Activated CD4-positive, alpha-beta memory T cell treated with anti-CD3 and anti-CD28 coated beads for 36 hours (primary cell): ENCODE measurements around the gene INSIG2. TPM values are rescaled to one million over a fixed set of nuclear protein-coding genes. Genes with fewer than 3 reads are reported as not detected.

Source experiments
- CTCF ChIA-PET: fragments of 350-600 bp; sonication (Branson Sonifier 250); formaldehyde crosslinking; loops from one replicate; lab custom pipeline; 2021; ENCODE audit warnings: antibody characterized with exemption, inconsistent platforms; lab: Charles Lee
- POLR2A ChIA-PET: fragments of 350-600 bp; sonication (Branson Sonifier 250); formaldehyde crosslinking; loops from one replicate; lab custom pipeline; 2021; ENCODE audit warnings: antibody characterized with exemption; lab: Charles Lee
- DNase-seq: peaks from one replicate; pipeline ENCODE4 v3.0.0-alpha.2; 2020
- H3K27ac Mint-ChIP-seq: one replicate; pipeline ENCODE4 v1.8.0; 2021; ENCODE audit warnings: mixed read lengths
- H3K27me3 Mint-ChIP-seq: one replicate; pipeline ENCODE4 v1.8.0; 2021; ENCODE audit warnings: mixed read lengths
- H3K36me3 Mint-ChIP-seq: one replicate; pipeline ENCODE4 v1.8.0; 2021; ENCODE audit warnings: mixed read lengths
- H3K4me1 Mint-ChIP-seq: one replicate; pipeline ENCODE4 v1.8.0; 2021; ENCODE audit warnings: low read depth, mixed read lengths
- H3K4me3 Mint-ChIP-seq: one replicate; pipeline ENCODE4 v1.8.0; 2021; ENCODE audit warnings: mild to moderate bottlenecking, mixed read lengths
- H3K9me3 Mint-ChIP-seq: one replicate; pipeline ENCODE4 v1.8.0; 2021; ENCODE audit warnings: mixed read lengths
- intact Hi-C: fragments of 100-400 bp; cut with micrococcal nuclease; formaldehyde crosslinking; loops from one replicate; pipeline ENCODE4 v1.15.1; 2023
- total RNA-seq, 2 experiments: library from RNA; stranded (reverse); gene quantifications; one replicate each; pipeline ENCODE4 v1.2.3, GENCODE V29; 2021

Gene INSIG2
- total RNA-seq, 2 experiments from 2014 or later, result 35.0 to 40.2 TPM

GRCh38 chr2:118121101-118121500 is 32.8 kb downstream of the INSIG2 start:
- peaks cover 7% of the 10 kb centered on the region for H3K27me3 Mint-ChIP-seq
- no peak overlapping the region for H3K4me3 Mint-ChIP-seq
- no peaks in the 10 kb centered on the region for H3K4me1 Mint-ChIP-seq
- no peak for DNase-seq
- intact Hi-C loops, result no loop called here
- no peak overlapping the region for H3K27ac Mint-ChIP-seq
- H3K9me3 Mint-ChIP-seq, result no peaks in the 10 kb centered on the region
- H3K36me3 Mint-ChIP-seq, result peaks cover 2% of the 10 kb centered on the region
- CTCF ChIA-PET, result no interaction called here
- POLR2A ChIA-PET, result no interaction called here

GRCh38 chr2:118121986-118122524 is 33.8 kb downstream of the INSIG2 start:
- Mint-ChIP-seq H3K36me3 (peaks cover 2% of the 10 kb centered on the region), H3K4me3 (no peak overlapping the region), H3K4me1 (no peaks in the 10 kb centered on the region), H3K9me3 (no peaks in the 10 kb centered on the region), H3K27me3 (peaks cover 7% of the 10 kb centered on the region), H3K27ac (no peak overlapping the region)
- intact Hi-C loops, result no loop called here
- no peak for DNase-seq
- POLR2A ChIA-PET, result no interaction called here
- CTCF ChIA-PET, result no interaction called here

GRCh38 chr2:118122594-118123281 is 34.5 kb downstream of the INSIG2 start:
- H3K27ac Mint-ChIP-seq, result no peak overlapping the region
- H3K36me3 Mint-ChIP-seq, result peaks cover 2% of the 10 kb centered on the region
- POLR2A ChIA-PET, result no interaction called here
- no peaks in the 10 kb centered on the region for H3K4me1 Mint-ChIP-seq
- peaks cover 11% of the 10 kb centered on the region for H3K27me3 Mint-ChIP-seq
- CTCF ChIA-PET, result no interaction called here
- H3K9me3 Mint-ChIP-seq, result no peaks in the 10 kb centered on the region
- no peak for DNase-seq
- no peak overlapping the region for H3K4me3 Mint-ChIP-seq
- intact Hi-C loops, result no loop called here

- H3K36me3 Mint-ChIP-seq, result peaks cover 1% of the 10 kb centered on the region
- H3K4me3 Mint-ChIP-seq, result no peak overlapping the region
- CTCF ChIA-PET, result no interaction called here
Observed at GRCh38 chr2:118123561-118124232, 35.4 kb downstream of the INSIG2 start.

GRCh38 chr2:118124288-118124891 is 36.1 kb downstream of the INSIG2 start:
- no peaks in the 10 kb centered on the region for H3K4me1 Mint-ChIP-seq
- ChIA-PET CTCF (no interaction called here), POLR2A (no interaction called here)
- peaks cover 17% of the 10 kb centered on the region for H3K27me3 Mint-ChIP-seq
- intact Hi-C loops, result no loop called here
- no peaks in the 10 kb centered on the region for H3K9me3 Mint-ChIP-seq
- no peaks in the 10 kb centered on the region for H3K36me3 Mint-ChIP-seq
- no peak overlapping the region for H3K27ac Mint-ChIP-seq
- DNase-seq, result no peak
- no peak overlapping the region for H3K4me3 Mint-ChIP-seq

More at GRCh38 chr2:118123561-118124232, 35.4 kb downstream of the INSIG2 start:
- POLR2A ChIA-PET, result no interaction called here
- intact Hi-C loops, result no loop called here
- H3K4me1 Mint-ChIP-seq, result no peaks in the 10 kb centered on the region
- H3K27me3 Mint-ChIP-seq, result peaks cover 16% of the 10 kb centered on the region
- no peaks in the 10 kb centered on the region for H3K9me3 Mint-ChIP-seq
- DNase-seq, result no peak
- no peak overlapping the region for H3K27ac Mint-ChIP-seq

GRCh38 chr2:118127250-118127649 is 39.0 kb downstream of the INSIG2 start:
- H3K4me1 Mint-ChIP-seq, result peaks cover 7% of the 10 kb centered on the region
- H3K27me3 Mint-ChIP-seq, result peaks cover 17% of the 10 kb centered on the region

GRCh38 chr2:118128826-118129225 is 40.6 kb downstream of the INSIG2 start:
- POLR2A ChIA-PET, result no interaction called here
- Mint-ChIP-seq H3K36me3 (no peaks in the 10 kb centered on the region), H3K9me3 (no peaks in the 10 kb centered on the region), H3K27ac (no peak overlapping the region), H3K4me3 (no peak overlapping the region), H3K4me1 (peaks cover 7% of the 10 kb centered on the region), H3K27me3 (peaks cover 17% of the 10 kb centered on the region)
- DNase-seq, result no peak
- intact Hi-C loops, result no loop called here
- CTCF ChIA-PET, result no interaction called here

More at GRCh38 chr2:118127250-118127649, 39.0 kb downstream of the INSIG2 start:
- intact Hi-C loops, result no loop called here
- Mint-ChIP-seq H3K27ac (no peak overlapping the region), H3K36me3 (no peaks in the 10 kb centered on the region), H3K9me3 (no peaks in the 10 kb centered on the region), H3K4me3 (no peak overlapping the region)
- ChIA-PET CTCF (no interaction called here), POLR2A (no interaction called here)
- no peak for DNase-seq

- H3K4me3 Mint-ChIP-seq, result no peak overlapping the region
- no peaks in the 10 kb centered on the region for H3K9me3 Mint-ChIP-seq
- H3K27ac Mint-ChIP-seq, result no peak overlapping the region
- peaks cover 17% of the 10 kb centered on the region for H3K27me3 Mint-ChIP-seq
- no peak for DNase-seq
- H3K4me1 Mint-ChIP-seq, result peaks cover 7% of the 10 kb centered on the region
- no peaks in the 10 kb centered on the region for H3K36me3 Mint-ChIP-seq
- ChIA-PET CTCF (interaction anchor here (1.0 to 2.3 kb wide), 4 partner anchors 18 to 98 kb away, joined by 3 to 5 read pairs (median 3); no protein-coding TSS in a partner anchor), POLR2A (no interaction called here)
- intact Hi-C loops, result loop anchor here (2.0 kb wide), 1 partner anchor 46 kb away; no protein-coding TSS in a partner anchor
Observed at GRCh38 chr2:118130385-118130784, 42.1 kb downstream of the INSIG2 start.

GRCh38 chr2:118131771-118132170 is 43.5 kb downstream of the INSIG2 start:
- Mint-ChIP-seq H3K4me1 (peaks cover 7% of the 10 kb centered on the region), H3K9me3 (no peaks in the 10 kb centered on the region), H3K27ac (no peak overlapping the region), H3K36me3 (no peaks in the 10 kb centered on the region), H3K27me3 (peaks cover 14% of the 10 kb centered on the region), H3K4me3 (no peak overlapping the region)
- POLR2A ChIA-PET, result no interaction called here
- CTCF ChIA-PET, result interaction anchor here (1.4 to 2.3 kb wide), 2 partner anchors 85 to 99 kb away, joined by 3 to 5 read pairs; no protein-coding TSS in a partner anchor
- DNase-seq, result no peak
- intact Hi-C loops, result loop anchor here (1.0 to 2.0 kb wide), 2 partner anchors 42 to 45 kb away; no protein-coding TSS in a partner anchor

- Mint-ChIP-seq H3K27me3 (peaks cover 6% of the 10 kb centered on the region), H3K9me3 (no peaks in the 10 kb centered on the region), H3K36me3 (no peaks in the 10 kb centered on the region), H3K4me3 (no peak overlapping the region), H3K27ac (no peak overlapping the region), H3K4me1 (peaks cover 7% of the 10 kb centered on the region)
- no peak for DNase-seq
- ChIA-PET POLR2A (no interaction called here), CTCF (no interaction called here)
- intact Hi-C loops, result no loop called here
Observed at GRCh38 chr2:118133916-118134315, 45.6 kb downstream of the INSIG2 start.

- POLR2A ChIA-PET, result no interaction called here
- no peak for DNase-seq
- Mint-ChIP-seq H3K9me3 (no peaks in the 10 kb centered on the region), H3K27ac (no peak overlapping the region), H3K4me1 (peaks cover 7% of the 10 kb centered on the region), H3K36me3 (no peaks in the 10 kb centered on the region), H3K4me3 (no peak overlapping the region), H3K27me3 (peaks cover 4% of the 10 kb centered on the region)
- CTCF ChIA-PET, result no interaction called here
- intact Hi-C loops, result no loop called here
Observed at GRCh38 chr2:118134650-118135049, 46.4 kb downstream of the INSIG2 start.

- POLR2A ChIA-PET, result no interaction called here
- CTCF ChIA-PET, result no interaction called here
- no peaks in the 10 kb centered on the region for H3K36me3 Mint-ChIP-seq
Observed at GRCh38 chr2:118145207-118145606, 56.9 kb downstream of the INSIG2 start.

More at GRCh38 chr2:118145207-118145606, 56.9 kb downstream of the INSIG2 start:
- Mint-ChIP-seq H3K4me1 (peaks cover 5% of the 10 kb centered on the region), H3K4me3 (no peak overlapping the region), H3K9me3 (no peaks in the 10 kb centered on the region), H3K27me3 (peaks cover 17% of the 10 kb centered on the region), H3K27ac (no peak overlapping the region)
- no peak for DNase-seq
- intact Hi-C loops, result no loop called here
